ENCODE results near the gene RRAGB. TPM values are rescaled to one million over a fixed set of nuclear protein-coding genes. Genes with fewer than 3 reads are reported as not detected.
"Not testable (repeated sequence)": the region's sequence is repeated elsewhere in the genome, so short reads cannot be mapped to it uniquely, and the experiment has no call there.

The RRAGB gene
- total RNA-seq, 1 experiment from 2014 or later, result 10.6 TPM

- H3K4me1 Mint-ChIP-seq (ENCODE audit: insufficient read depth, unreplicated experiment), result no peaks in the 10 kb centered on the region
- H3K27me3 Mint-ChIP-seq (ENCODE audit: insufficient read depth, unreplicated experiment), result peaks cover 18% of the 10 kb centered on the region
- H3K27ac Mint-ChIP-seq (ENCODE audit: low read depth, unreplicated experiment), result no peak overlapping the region
- no peak for TF ChIP-seq CTCF (IDR thresholded peaks at IDR 0.05; ENCODE audit: unreplicated experiment)
- DNase-seq (ENCODE audit: unreplicated experiment), result no peak
- H3K9me3 Mint-ChIP-seq (ENCODE audit: unreplicated experiment), result no peaks in the 10 kb centered on the region
- no peaks in the 10 kb centered on the region for H3K36me3 Mint-ChIP-seq (ENCODE audit: insufficient read depth, unreplicated experiment)
- ChIA-PET POLR2A (no interaction called here), CTCF (interaction anchor here (1.3 kb wide), 1 partner anchor 27 kb away, joined by 3 read pairs; no protein-coding TSS in a partner anchor)
- intact Hi-C loops (cut with micrococcal nuclease), result no loop called here
- BruUV-seq (replicated peaks), result no TSS peak
- H3K4me3 Mint-ChIP-seq (ENCODE audit: unreplicated experiment), result no peak overlapping the region
Measured at GRCh38 chrX:55697381-55697780, 20.2 kb upstream of the RRAGB start.

GRCh38 chrX:55702671-55703070, 14.9 kb upstream of the RRAGB start:
- Mint-ChIP-seq H3K27me3 (ENCODE audit: insufficient read depth, unreplicated experiment) (peaks cover 16% of the 10 kb centered on the region), H3K27ac (ENCODE audit: low read depth, unreplicated experiment) (no peak overlapping the region), H3K4me3 (ENCODE audit: unreplicated experiment) (no peak overlapping the region), H3K36me3 (ENCODE audit: insufficient read depth, unreplicated experiment) (no peaks in the 10 kb centered on the region), H3K4me1 (ENCODE audit: insufficient read depth, unreplicated experiment) (no peaks in the 10 kb centered on the region), H3K9me3 (ENCODE audit: unreplicated experiment) (peaks cover 25% of the 10 kb centered on the region)
- POLR2A ChIA-PET, result no interaction called here
- no peak for TF ChIP-seq CTCF (IDR thresholded peaks at IDR 0.05; ENCODE audit: unreplicated experiment)
- CTCF ChIA-PET, result interaction anchor here (0.6 kb wide), 1 partner anchor 235 kb away, joined by 3 read pairs; no protein-coding TSS in a partner anchor
- no peak for DNase-seq (ENCODE audit: unreplicated experiment)
- intact Hi-C loops (cut with micrococcal nuclease), result no loop called here
- BruUV-seq (replicated peaks), result no TSS peak

GRCh38 chrX:55703436-55703835, 14.1 kb upstream of the RRAGB start:
- DNase-seq (ENCODE audit: unreplicated experiment); CTCF ChIA-PET; H3K4me3 Mint-ChIP-seq (ENCODE audit: unreplicated experiment); H3K4me1 Mint-ChIP-seq (ENCODE audit: insufficient read depth, unreplicated experiment); H3K27ac Mint-ChIP-seq (ENCODE audit: low read depth, unreplicated experiment); intact Hi-C loops (cut with micrococcal nuclease); BruUV-seq (replicated peaks); H3K36me3 Mint-ChIP-seq (ENCODE audit: insufficient read depth, unreplicated experiment); POLR2A ChIA-PET: not testable (repeated sequence)
- Mint-ChIP-seq H3K9me3 (ENCODE audit: unreplicated experiment) (peaks cover 25% of the 10 kb centered on the region), H3K27me3 (ENCODE audit: insufficient read depth, unreplicated experiment) (peaks cover 16% of the 10 kb centered on the region)

- DNase-seq (ENCODE audit: unreplicated experiment); intact Hi-C loops (cut with micrococcal nuclease); H3K4me1 Mint-ChIP-seq (ENCODE audit: insufficient read depth, unreplicated experiment); H3K36me3 Mint-ChIP-seq (ENCODE audit: insufficient read depth, unreplicated experiment); H3K27ac Mint-ChIP-seq (ENCODE audit: low read depth, unreplicated experiment); CTCF ChIA-PET; POLR2A ChIA-PET; H3K4me3 Mint-ChIP-seq (ENCODE audit: unreplicated experiment); BruUV-seq (replicated peaks): not testable (repeated sequence)
- Mint-ChIP-seq H3K9me3 (ENCODE audit: unreplicated experiment) (peaks cover 25% of the 10 kb centered on the region), H3K27me3 (ENCODE audit: insufficient read depth, unreplicated experiment) (peaks cover 16% of the 10 kb centered on the region)
Measured at GRCh38 chrX:55705066-55705465, 12.5 kb upstream of the RRAGB start.

GRCh38 chrX:55709735-55710134, 7.8 kb upstream of the RRAGB start:
- Mint-ChIP-seq H3K27ac (ENCODE audit: low read depth, unreplicated experiment) (no peak overlapping the region), H3K4me1 (ENCODE audit: insufficient read depth, unreplicated experiment) (peaks cover 6% of the 10 kb centered on the region), H3K9me3 (ENCODE audit: unreplicated experiment) (peaks cover 32% of the 10 kb centered on the region), H3K36me3 (ENCODE audit: insufficient read depth, unreplicated experiment) (no peaks in the 10 kb centered on the region), H3K27me3 (ENCODE audit: insufficient read depth, unreplicated experiment) (peaks cover 12% of the 10 kb centered on the region), H3K4me3 (ENCODE audit: unreplicated experiment) (no peak overlapping the region)
- no peak for TF ChIP-seq CTCF (IDR thresholded peaks at IDR 0.05; ENCODE audit: unreplicated experiment)
- POLR2A ChIA-PET, result no interaction called here
- CTCF ChIA-PET, result interaction anchor here (0.8 to 1.2 kb wide), 2 partner anchors 539 to 569 kb away, joined by 3 read pairs; no protein-coding TSS in a partner anchor
- intact Hi-C loops (cut with micrococcal nuclease), result no loop called here
- BruUV-seq (replicated peaks), result no TSS peak
- DNase-seq (ENCODE audit: unreplicated experiment), result peak; percentile 38
